HEK293 (cell line): ENCODE results near the gene NEURL2.

Experiments used
- CTCF ChIA-PET: fragments of 350-600 bp; formaldehyde crosslinking; extraction: SDS; loops from one replicate; lab custom pipeline; 2021; ENCODE audit warnings: antibody characterized with exemption; lab: Yijun Ruan, JAX
- POLR2A ChIA-PET: fragments of 300-600 bp; formaldehyde crosslinking; extraction: SDS; loops from one replicate; lab custom pipeline; 2020; ENCODE audit warnings: antibody characterized with exemption, inconsistent platforms; lab: Yijun Ruan, JAX
- H3K27ac ChIP-seq: fragments of 200-500 bp; sonication (Bioruptor generic); 2 replicates; pipeline ENCODE4 v1.5.1; 2014; ENCODE audit warnings: low read depth, low read length, control low read depth, inconsistent platforms; ENCODE audit errors: extremely low read depth
- H3K36me3 ChIP-seq, 2 experiments: fragments of 200-500 bp in 1 of 2; sonication (Bioruptor generic) in 1 of 2; 1 replicate in 1 of 2; 2 replicates in 1 of 2; pipeline ENCODE4 v1.5.1; 2014 to 2017; ENCODE audit warnings: inconsistent platforms in 2 of 2, low read length in 2 of 2; ENCODE audit not compliant: control insufficient read depth in 2 of 2, insufficient read depth in 1 of 2
- H3K4me1 ChIP-seq: fragments of 200-500 bp; sonication (Bioruptor generic); 2 replicates; pipeline ENCODE4 v1.5.1; 2014; ENCODE audit warnings: mild to moderate bottlenecking, low read length, inconsistent platforms; ENCODE audit not compliant: control insufficient read depth, insufficient read depth
- H3K4me3 ChIP-seq: 2 replicates; pipeline ENCODE4 v1.5.1; 2011; ENCODE audit warnings: low read depth, mild to moderate bottlenecking, control low read depth, low read length, moderate library complexity
- H3K9me3 ChIP-seq: fragments of 200-500 bp; sonication (Bioruptor generic); 2 replicates; pipeline ENCODE4 v1.5.1; 2014; ENCODE audit warnings: low read depth, low read length, inconsistent platforms; ENCODE audit not compliant: control insufficient read depth, insufficient read depth
- EGR2 ChIP-seq: fragments of 450-650 bp; formaldehyde crosslinking; IDR thresholded peaks from 2 replicates; pipeline ENCODE4 v1.5.1; 2016; ENCODE audit warnings: low read depth, missing biosample characterization, missing genetic modification characterization
- INSM2 ChIP-seq: fragments of 450-650 bp; formaldehyde crosslinking; IDR thresholded peaks from 2 replicates; pipeline ENCODE4 v1.5.1; 2016; ENCODE audit warnings: missing biosample characterization, missing genetic modification characterization
- PRDM6 ChIP-seq: fragments of 450-650 bp; formaldehyde crosslinking; IDR thresholded peaks from 2 replicates; pipeline ENCODE4 v1.5.1; 2017; ENCODE audit warnings: missing biosample characterization, missing genetic modification characterization
- SALL2 ChIP-seq: fragments of 450-650 bp; formaldehyde crosslinking; IDR thresholded peaks from 2 replicates; pipeline ENCODE4 v1.5.0; 2017; ENCODE audit warnings: missing biosample characterization, mild to moderate bottlenecking, missing genetic modification characterization, borderline replicate concordance
- ZNF148 ChIP-seq: fragments of 450-650 bp; formaldehyde crosslinking; IDR thresholded peaks from 2 replicates; pipeline ENCODE4 v1.5.0; 2017; ENCODE audit warnings: missing biosample characterization, missing genetic modification characterization, borderline replicate concordance
- ZNF155 ChIP-seq: fragments of 450-650 bp; formaldehyde crosslinking; IDR thresholded peaks from 2 replicates; pipeline ENCODE4 v1.5.1; 2016; ENCODE audit warnings: missing biosample characterization, missing genetic modification characterization
- ZNF157 ChIP-seq: fragments of 450-650 bp; formaldehyde crosslinking; IDR thresholded peaks from 2 replicates; pipeline ENCODE4 v1.5.1; 2016; ENCODE audit warnings: missing biosample characterization, missing genetic modification characterization
- ZNF221 ChIP-seq: fragments of 450-650 bp; formaldehyde crosslinking; IDR thresholded peaks from 2 replicates; pipeline ENCODE4 v1.5.1; 2017; ENCODE audit warnings: missing biosample characterization, missing genetic modification characterization, borderline replicate concordance
- ZNF223 ChIP-seq: fragments of 450-650 bp; formaldehyde crosslinking; IDR thresholded peaks from 2 replicates; pipeline ENCODE4 v1.5.1; 2016; ENCODE audit warnings: missing biosample characterization, missing genetic modification characterization
- ZNF274 ChIP-seq, 2 experiments: fragments of 200-500 bp in 1 of 2; fragments of 450-650 bp in 1 of 2; sonication (Bioruptor generic) in 1 of 2; formaldehyde crosslinking in 1 of 2; IDR thresholded peaks; 2 replicates each; pipeline versions ENCODE4 v1.5.1 to v1.6.1; 2014 to 2016; ENCODE audit warnings: borderline replicate concordance in 1 of 2, inconsistent platforms in 1 of 2, low read length in 1 of 2, missing biosample characterization in 1 of 2, missing genetic modification characterization in 1 of 2
- ZNF292 ChIP-seq: fragments of 450-650 bp; formaldehyde crosslinking; IDR thresholded peaks from 2 replicates; pipeline ENCODE4 v1.5.1; 2016; ENCODE audit warnings: low read depth, missing biosample characterization, missing genetic modification characterization, borderline replicate concordance
- ZNF473 ChIP-seq: fragments of 450-650 bp; formaldehyde crosslinking; IDR thresholded peaks from 2 replicates; pipeline ENCODE4 v1.5.1; 2017; ENCODE audit warnings: missing biosample characterization, missing genetic modification characterization
- ZNF558 ChIP-seq: fragments of 450-650 bp; formaldehyde crosslinking; IDR thresholded peaks from 2 replicates; pipeline ENCODE4 v1.5.1; 2016; ENCODE audit warnings: missing biosample characterization, missing genetic modification characterization
- ZNF571 ChIP-seq: fragments of 450-650 bp; formaldehyde crosslinking; IDR thresholded peaks from 2 replicates; pipeline ENCODE4 v1.5.0; 2017; ENCODE audit warnings: missing biosample characterization, missing genetic modification characterization
- ZNF596 ChIP-seq: fragments of 450-650 bp; IDR thresholded peaks from 2 replicates; pipeline ENCODE4 v1.5.0; 2018; ENCODE audit warnings: missing biosample characterization, mild to moderate bottlenecking, missing genetic modification characterization, moderate library complexity
- ZNF626 ChIP-seq: fragments of 450-650 bp; sonication (Bioruptor Pico); formaldehyde crosslinking; IDR thresholded peaks from 2 replicates; pipeline ENCODE4 v1.5.1; 2018; ENCODE audit warnings: missing biosample characterization, missing genetic modification characterization, inconsistent platforms
- ZNF654 ChIP-seq: fragments of 450-650 bp; formaldehyde crosslinking; IDR thresholded peaks from 2 replicates; pipeline ENCODE4 v1.5.1; 2016; ENCODE audit warnings: low read depth, missing biosample characterization, missing genetic modification characterization
- ZNF660 ChIP-seq: fragments of 450-650 bp; IDR thresholded peaks from 2 replicates; pipeline ENCODE4 v1.5.1; 2018; ENCODE audit warnings: missing biosample characterization, mild to moderate bottlenecking, missing genetic modification characterization
- ZNF670 ChIP-seq: fragments of 450-650 bp; formaldehyde crosslinking; IDR thresholded peaks from 2 replicates; pipeline ENCODE4 v1.5.1; 2016; ENCODE audit warnings: missing biosample characterization, missing genetic modification characterization, low read depth
- ZNF677 ChIP-seq: fragments of 450-650 bp; IDR thresholded peaks from 2 replicates; pipeline ENCODE4 v1.5.0; 2018; ENCODE audit warnings: missing biosample characterization, mild to moderate bottlenecking, missing genetic modification characterization, moderate library complexity
- ZNF707 ChIP-seq: fragments of 450-650 bp; formaldehyde crosslinking; IDR thresholded peaks from 2 replicates; pipeline ENCODE4 v1.5.1; 2016; ENCODE audit warnings: missing biosample characterization, missing genetic modification characterization
- TF ChIP-seq, protein P1 (sequence below): fragments of 450-650 bp; IDR thresholded peaks from 2 replicates; pipeline ENCODE4 v1.5.1; 2018; ENCODE audit warnings: missing biosample characterization, missing genetic modification characterization
- TF ChIP-seq, protein P2 (sequence below): fragments of 450-650 bp; formaldehyde crosslinking; IDR thresholded peaks from 2 replicates; pipeline ENCODE4 v1.5.1; 2016; ENCODE audit warnings: missing biosample characterization, missing genetic modification characterization
- TF ChIP-seq, protein P3 (sequence below): fragments of 450-650 bp; formaldehyde crosslinking; IDR thresholded peaks from 2 replicates; pipeline ENCODE4 v1.5.1; 2016; ENCODE audit warnings: missing biosample characterization, missing genetic modification characterization

Gene NEURL2

DNA sequence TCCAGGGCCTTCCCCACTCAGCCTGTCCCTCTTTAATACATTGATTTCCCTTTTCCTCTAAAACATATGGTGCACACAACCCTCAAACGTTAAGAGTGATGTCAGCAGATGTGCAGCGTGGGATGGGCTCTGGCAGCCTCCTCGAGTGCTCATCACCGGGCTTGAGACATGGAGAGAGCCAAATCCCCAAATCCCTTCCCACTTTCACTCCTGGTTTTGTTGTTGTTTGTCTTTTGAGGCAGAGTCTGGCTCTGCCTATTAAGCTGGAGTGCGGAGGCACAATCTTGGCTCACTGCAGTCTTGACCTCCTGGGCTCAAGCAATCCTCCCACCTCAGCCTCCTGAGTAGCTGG, 26.8 kb upstream of the NEURL2 start:
- POLR2A ChIA-PET: interaction anchor here (3.6 kb wide), 1 partner anchor 16 kb away, joined by 13 read pairs; the partner anchor contains the start of gene PCIF1
- CTCF ChIA-PET: interaction anchor here (0.7 kb wide), 1 partner anchor 481 kb away, joined by 4 read pairs; no protein-coding TSS in a partner anchor
- Histone ChIP-seq H3K27ac (no peak overlapping the region), H3K4me3 (no peak overlapping the region), H3K4me1 (no peaks in the 10 kb centered on the region), H3K36me3 (no peaks in the 10 kb centered on the region), H3K9me3 (no peaks in the 10 kb centered on the region)
- TF ChIP-seq ZNF677 (tag by site-specific recombination): no peak
- TF ChIP-seq EGR2 (tag by site-specific recombination): peak; percentile 49; the same call in 1 of the 2 replicates

GRCh38 chr20:45913116-45913515, 22.1 kb upstream of the NEURL2 start:
- CTCF ChIA-PET: no interaction called here
- TF ChIP-seq ZNF670 (tag by site-specific recombination) (no peak), ZNF654 (no peak), ZNF558 (no peak), ZNF155 (tag by site-specific recombination) (no peak), ZNF274 (IDR thresholded peaks at IDR 0.05; ENCODE audit: low read length) (no peak), ZNF274 (tag by site-specific recombination; IDR thresholded peaks at IDR 0.05; ENCODE audit: borderline replicate concordance) (no peak), INSM2 (tag by site-specific recombination) (no peak), ZNF292 (no peak), ZNF221 (tag by site-specific recombination) (no peak), ZNF596 (tag by site-specific recombination) (no peak), ZNF473 (tag by site-specific recombination) (no peak), PRDM6 (tag by site-specific recombination) (no peak), ZNF660 (no peak), SALL2 (no peak)
- TF ChIP-seq, protein P1, sequence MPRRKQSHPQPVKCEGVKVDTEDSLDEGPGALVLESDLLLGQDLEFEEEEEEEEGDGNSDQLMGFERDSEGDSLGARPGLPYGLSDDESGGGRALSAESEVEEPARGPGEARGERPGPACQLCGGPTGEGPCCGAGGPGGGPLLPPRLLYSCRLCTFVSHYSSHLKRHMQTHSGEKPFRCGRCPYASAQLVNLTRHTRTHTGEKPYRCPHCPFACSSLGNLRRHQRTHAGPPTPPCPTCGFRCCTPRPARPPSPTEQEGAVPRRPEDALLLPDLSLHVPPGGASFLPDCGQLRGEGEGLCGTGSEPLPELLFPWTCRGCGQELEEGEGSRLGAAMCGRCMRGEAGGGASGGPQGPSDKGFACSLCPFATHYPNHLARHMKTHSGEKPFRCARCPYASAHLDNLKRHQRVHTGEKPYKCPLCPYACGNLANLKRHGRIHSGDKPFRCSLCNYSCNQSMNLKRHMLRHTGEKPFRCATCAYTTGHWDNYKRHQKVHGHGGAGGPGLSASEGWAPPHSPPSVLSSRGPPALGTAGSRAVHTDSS (tag by site-specific recombination): no peak
- TF ChIP-seq, all 188 proteins: peak for 0
- POLR2A ChIA-PET: no interaction called here
- no peaks in the 10 kb centered on the region for H3K9me3 ChIP-seq
- H3K36me3 ChIP-seq: no peaks in the 10 kb centered on the region
- no peaks in the 10 kb centered on the region for H3K4me1 ChIP-seq
- no peak overlapping the region for H3K4me3 ChIP-seq
- H3K27ac ChIP-seq: no peak overlapping the region

GRCh38 chr20:45912344-45912682, 21.3 kb upstream of the NEURL2 start:
- H3K27ac ChIP-seq: no peak overlapping the region
- H3K4me3 ChIP-seq: no peak overlapping the region
- CTCF ChIA-PET: no interaction called here
- H3K36me3 ChIP-seq: no peaks in the 10 kb centered on the region
- no peaks in the 10 kb centered on the region for H3K9me3 ChIP-seq
- POLR2A ChIA-PET: no interaction called here
- H3K4me1 ChIP-seq: no peaks in the 10 kb centered on the region
- no peak for TF ChIP-seq SALL2
- no peak for TF ChIP-seq ZNF626 (tag by site-specific recombination)
- no peak for TF ChIP-seq ZNF148
- TF ChIP-seq ZNF157: no peak
- TF ChIP-seq, protein P2, sequence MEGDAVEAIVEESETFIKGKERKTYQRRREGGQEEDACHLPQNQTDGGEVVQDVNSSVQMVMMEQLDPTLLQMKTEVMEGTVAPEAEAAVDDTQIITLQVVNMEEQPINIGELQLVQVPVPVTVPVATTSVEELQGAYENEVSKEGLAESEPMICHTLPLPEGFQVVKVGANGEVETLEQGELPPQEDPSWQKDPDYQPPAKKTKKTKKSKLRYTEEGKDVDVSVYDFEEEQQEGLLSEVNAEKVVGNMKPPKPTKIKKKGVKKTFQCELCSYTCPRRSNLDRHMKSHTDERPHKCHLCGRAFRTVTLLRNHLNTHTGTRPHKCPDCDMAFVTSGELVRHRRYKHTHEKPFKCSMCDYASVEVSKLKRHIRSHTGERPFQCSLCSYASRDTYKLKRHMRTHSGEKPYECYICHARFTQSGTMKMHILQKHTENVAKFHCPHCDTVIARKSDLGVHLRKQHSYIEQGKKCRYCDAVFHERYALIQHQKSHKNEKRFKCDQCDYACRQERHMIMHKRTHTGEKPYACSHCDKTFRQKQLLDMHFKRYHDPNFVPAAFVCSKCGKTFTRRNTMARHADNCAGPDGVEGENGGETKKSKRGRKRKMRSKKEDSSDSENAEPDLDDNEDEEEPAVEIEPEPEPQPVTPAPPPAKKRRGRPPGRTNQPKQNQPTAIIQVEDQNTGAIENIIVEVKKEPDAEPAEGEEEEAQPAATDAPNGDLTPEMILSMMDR (tag by site-specific recombination): no peak
- TF ChIP-seq, protein P3, sequence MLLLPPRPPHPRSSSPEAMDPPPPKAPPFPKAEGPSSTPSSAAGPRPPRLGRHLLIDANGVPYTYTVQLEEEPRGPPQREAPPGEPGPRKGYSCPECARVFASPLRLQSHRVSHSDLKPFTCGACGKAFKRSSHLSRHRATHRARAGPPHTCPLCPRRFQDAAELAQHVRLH: no peak
- TF ChIP-seq ZNF707 (tag by site-specific recombination): no peak
- no peak for TF ChIP-seq ZNF571 (tag by site-specific recombination)
- TF ChIP-seq ZNF223 (tag by site-specific recombination): no peak
